Epithelial cell of prostate (primary cell): ENCODE data around the gene ADGRF1.

ENCODE experiments used
- DNase-seq: peaks from one replicate; pipeline ENCODE4 v3.0.0-alpha.2; 2011; ENCODE audit warnings: low read depth, low spot score
- H3K27ac ChIP-seq: fragments of 450-650 bp; 2 replicates; pipeline ENCODE4 v1.5.1; 2017; ENCODE audit warnings: mild to moderate bottlenecking

The ADGRF1 gene

DNA sequence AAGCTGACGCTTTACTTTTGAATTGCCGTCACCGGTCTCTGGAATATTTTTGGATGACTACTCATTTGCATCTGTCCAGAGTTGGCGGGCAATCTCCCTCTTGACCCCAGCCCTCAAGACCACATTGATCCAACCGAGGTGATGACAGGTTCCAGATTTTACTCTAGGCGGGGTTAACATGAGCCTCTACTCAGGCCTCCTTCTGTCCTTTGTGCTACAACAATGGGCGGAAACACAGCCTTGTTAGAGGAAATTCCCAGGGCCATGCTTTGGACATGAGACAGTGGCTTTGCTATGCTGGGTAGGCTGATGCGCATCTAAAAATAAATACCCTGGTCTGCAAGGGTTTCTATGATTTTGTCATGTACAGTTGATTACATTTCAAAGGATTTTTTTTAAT is 93.4 kb downstream of the ADGRF1 start:
- H3K27ac ChIP-seq = no peak overlapping the region
- DNase-seq = no peak
